Measurements from ENCODE around the gene SOCS4.
"Not testable (repeated sequence)": the region's sequence is repeated elsewhere in the genome, so short reads cannot be mapped to it uniquely, and the experiment has no call there.

SOCS4 gene

GRCh38 chr14:55028066-55028465, 1.0 kb downstream of the SOCS4 start:
- Histone ChIP-seq H3K27me3 (ENCODE audit: control insufficient read depth, insufficient read depth, low read length) (no peaks in the 10 kb centered on the region), H3K9ac (ENCODE audit: low read depth, low read length) (peak overlapping the region; percentile 80), H3K4me3 (ENCODE audit: low read depth, low read length) (peak overlapping the region; percentile 95), H3K4me1 (ENCODE audit: control insufficient read depth, insufficient read depth, low read length) (peaks cover 14% of the 10 kb centered on the region), H3K36me3 (ENCODE audit: control insufficient read depth, insufficient read depth, low read length) (no peaks in the 10 kb centered on the region), H3K9me3 (ENCODE audit: control insufficient read depth, insufficient read depth, low read length) (no peaks in the 10 kb centered on the region)

GRCh38 chr14:55028476-55028875, 1.4 kb downstream of the SOCS4 start:
- Histone ChIP-seq H3K4me1 (ENCODE audit: control insufficient read depth, insufficient read depth, low read length) (peaks cover 10% of the 10 kb centered on the region), H3K9ac (ENCODE audit: low read depth, low read length) (no peak overlapping the region), H3K9me3 (ENCODE audit: control insufficient read depth, insufficient read depth, low read length) (no peaks in the 10 kb centered on the region), H3K4me3 (ENCODE audit: low read depth, low read length) (peak overlapping the region; percentile 95), H3K27me3 (ENCODE audit: control insufficient read depth, insufficient read depth, low read length) (no peaks in the 10 kb centered on the region), H3K36me3 (ENCODE audit: control insufficient read depth, insufficient read depth, low read length) (no peaks in the 10 kb centered on the region)

GRCh38 chr14:55031190-55031589, 4.2 kb downstream of the SOCS4 start:
- H3K9ac ChIP-seq (ENCODE audit: low read depth, low read length): peak overlapping the region; percentile 26
- peak overlapping the region; percentile 1 for H3K4me3 ChIP-seq (ENCODE audit: low read depth, low read length)
- no peaks in the 10 kb centered on the region for H3K36me3 ChIP-seq (ENCODE audit: control insufficient read depth, insufficient read depth, low read length)
- peaks cover 8% of the 10 kb centered on the region for H3K4me1 ChIP-seq (ENCODE audit: control insufficient read depth, insufficient read depth, low read length)
- no peaks in the 10 kb centered on the region for H3K9me3 ChIP-seq (ENCODE audit: control insufficient read depth, insufficient read depth, low read length)
- no peaks in the 10 kb centered on the region for H3K27me3 ChIP-seq (ENCODE audit: control insufficient read depth, insufficient read depth, low read length)

- H3K36me3 ChIP-seq (ENCODE audit: control insufficient read depth, insufficient read depth, low read length): not testable (repeated sequence)
These were observed 11.0 kb downstream of the SOCS4 start for GRCh38 chr14:55037995-55038394.

GRCh38 chr14:55038708-55039107, 11.7 kb downstream of the SOCS4 start:
- Histone ChIP-seq H3K9ac (ENCODE audit: low read depth, low read length) (no peak overlapping the region), H3K4me1 (ENCODE audit: control insufficient read depth, insufficient read depth, low read length) (no peaks in the 10 kb centered on the region), H3K4me3 (ENCODE audit: low read depth, low read length) (no peak overlapping the region), H3K27me3 (ENCODE audit: control insufficient read depth, insufficient read depth, low read length) (no peaks in the 10 kb centered on the region), H3K9me3 (ENCODE audit: control insufficient read depth, insufficient read depth, low read length) (no peaks in the 10 kb centered on the region), H3K36me3 (ENCODE audit: control insufficient read depth, insufficient read depth, low read length) (peaks cover 10% of the 10 kb centered on the region)

More at GRCh38 chr14:55037995-55038394, 11.0 kb downstream of the SOCS4 start:
- not testable (repeated sequence) for H3K4me1 ChIP-seq (ENCODE audit: control insufficient read depth, insufficient read depth, low read length); H3K4me3 ChIP-seq (ENCODE audit: low read depth, low read length); H3K9me3 ChIP-seq (ENCODE audit: control insufficient read depth, insufficient read depth, low read length); H3K27me3 ChIP-seq (ENCODE audit: control insufficient read depth, insufficient read depth, low read length); H3K9ac ChIP-seq (ENCODE audit: low read depth, low read length)

GRCh38 chr14:55043528-55043927, 16.5 kb downstream of the SOCS4 start:
- no peak overlapping the region for H3K9ac ChIP-seq (ENCODE audit: low read depth, low read length)
- H3K9me3 ChIP-seq (ENCODE audit: control insufficient read depth, insufficient read depth, low read length): no peaks in the 10 kb centered on the region
- no peaks in the 10 kb centered on the region for H3K27me3 ChIP-seq (ENCODE audit: control insufficient read depth, insufficient read depth, low read length)
- no peaks in the 10 kb centered on the region for H3K4me1 ChIP-seq (ENCODE audit: control insufficient read depth, insufficient read depth, low read length)
- H3K36me3 ChIP-seq (ENCODE audit: control insufficient read depth, insufficient read depth, low read length): peaks cover 8% of the 10 kb centered on the region
- no peak overlapping the region for H3K4me3 ChIP-seq (ENCODE audit: low read depth, low read length)

- Histone ChIP-seq H3K9ac (ENCODE audit: low read depth, low read length) (no peak overlapping the region), H3K36me3 (ENCODE audit: control insufficient read depth, insufficient read depth, low read length) (peaks cover 8% of the 10 kb centered on the region), H3K4me3 (ENCODE audit: low read depth, low read length) (no peak overlapping the region), H3K27me3 (ENCODE audit: control insufficient read depth, insufficient read depth, low read length) (no peaks in the 10 kb centered on the region), H3K9me3 (ENCODE audit: control insufficient read depth, insufficient read depth, low read length) (no peaks in the 10 kb centered on the region), H3K4me1 (ENCODE audit: control insufficient read depth, insufficient read depth, low read length) (no peaks in the 10 kb centered on the region)
These were observed 18.1 kb downstream of the SOCS4 start for GRCh38 chr14:55045087-55045486.

- Histone ChIP-seq H3K9me3 (ENCODE audit: control insufficient read depth, insufficient read depth, low read length) (no peaks in the 10 kb centered on the region), H3K27me3 (ENCODE audit: control insufficient read depth, insufficient read depth, low read length) (no peaks in the 10 kb centered on the region), H3K4me3 (ENCODE audit: low read depth, low read length) (no peak overlapping the region), H3K4me1 (ENCODE audit: control insufficient read depth, insufficient read depth, low read length) (no peaks in the 10 kb centered on the region), H3K9ac (ENCODE audit: low read depth, low read length) (no peak overlapping the region), H3K36me3 (ENCODE audit: control insufficient read depth, insufficient read depth, low read length) (peaks cover 11% of the 10 kb centered on the region)
These were observed 20.4 kb downstream of the SOCS4 start for GRCh38 chr14:55047301-55048053.

GRCh38 chr14:55048900-55049436, 21.9 kb downstream of the SOCS4 start:
- Histone ChIP-seq H3K36me3 (ENCODE audit: control insufficient read depth, insufficient read depth, low read length) (peaks cover 3% of the 10 kb centered on the region), H3K9me3 (ENCODE audit: control insufficient read depth, insufficient read depth, low read length) (no peaks in the 10 kb centered on the region), H3K27me3 (ENCODE audit: control insufficient read depth, insufficient read depth, low read length) (no peaks in the 10 kb centered on the region), H3K4me1 (ENCODE audit: control insufficient read depth, insufficient read depth, low read length) (peaks cover 5% of the 10 kb centered on the region), H3K4me3 (ENCODE audit: low read depth, low read length) (no peak overlapping the region), H3K9ac (ENCODE audit: low read depth, low read length) (no peak overlapping the region)

- peaks cover 7% of the 10 kb centered on the region for H3K4me1 ChIP-seq (ENCODE audit: control insufficient read depth, insufficient read depth, low read length)
- H3K9ac ChIP-seq (ENCODE audit: low read depth, low read length): peak overlapping the region; percentile 96
- H3K9me3 ChIP-seq (ENCODE audit: control insufficient read depth, insufficient read depth, low read length): no peaks in the 10 kb centered on the region
- H3K27me3 ChIP-seq (ENCODE audit: control insufficient read depth, insufficient read depth, low read length): no peaks in the 10 kb centered on the region
- peaks cover 3% of the 10 kb centered on the region for H3K36me3 ChIP-seq (ENCODE audit: control insufficient read depth, insufficient read depth, low read length)
- peak overlapping the region; percentile 99 for H3K4me3 ChIP-seq (ENCODE audit: low read depth, low read length)
These were observed 24.1 kb downstream of the SOCS4 start for GRCh38 chr14:55051165-55051422.

- Histone ChIP-seq H3K4me3 (ENCODE audit: low read depth, low read length) (peak within 1 kb of the TSS; percentile 99), H3K4me1 (ENCODE audit: control insufficient read depth, insufficient read depth, low read length) (peaks cover 7% of the 10 kb centered on the region)
These were observed 24.6 kb downstream of the SOCS4 start, which contains the start of gene MAPK1IP1L for GRCh38 chr14:55051423-55052268. MAPK1IP1L (plus strand) TSS chr14:55051647; CDS start chr14:55061684, 10,037 bp downstream.

More at GRCh38 chr14:55051423-55052268, 24.6 kb downstream of the SOCS4 start, which contains the start of gene MAPK1IP1L:
- Histone ChIP-seq H3K9me3 (ENCODE audit: control insufficient read depth, insufficient read depth, low read length) (no peaks in the 10 kb centered on the region), H3K9ac (ENCODE audit: low read depth, low read length) (peak within 1 kb of the TSS; percentile 99), H3K36me3 (ENCODE audit: control insufficient read depth, insufficient read depth, low read length) (peaks cover 3% of the 10 kb centered on the region), H3K27me3 (ENCODE audit: control insufficient read depth, insufficient read depth, low read length) (no peaks in the 10 kb centered on the region)
